ENCODE measurements around the gene ARHGAP26.

Gene ARHGAP26

DNA sequence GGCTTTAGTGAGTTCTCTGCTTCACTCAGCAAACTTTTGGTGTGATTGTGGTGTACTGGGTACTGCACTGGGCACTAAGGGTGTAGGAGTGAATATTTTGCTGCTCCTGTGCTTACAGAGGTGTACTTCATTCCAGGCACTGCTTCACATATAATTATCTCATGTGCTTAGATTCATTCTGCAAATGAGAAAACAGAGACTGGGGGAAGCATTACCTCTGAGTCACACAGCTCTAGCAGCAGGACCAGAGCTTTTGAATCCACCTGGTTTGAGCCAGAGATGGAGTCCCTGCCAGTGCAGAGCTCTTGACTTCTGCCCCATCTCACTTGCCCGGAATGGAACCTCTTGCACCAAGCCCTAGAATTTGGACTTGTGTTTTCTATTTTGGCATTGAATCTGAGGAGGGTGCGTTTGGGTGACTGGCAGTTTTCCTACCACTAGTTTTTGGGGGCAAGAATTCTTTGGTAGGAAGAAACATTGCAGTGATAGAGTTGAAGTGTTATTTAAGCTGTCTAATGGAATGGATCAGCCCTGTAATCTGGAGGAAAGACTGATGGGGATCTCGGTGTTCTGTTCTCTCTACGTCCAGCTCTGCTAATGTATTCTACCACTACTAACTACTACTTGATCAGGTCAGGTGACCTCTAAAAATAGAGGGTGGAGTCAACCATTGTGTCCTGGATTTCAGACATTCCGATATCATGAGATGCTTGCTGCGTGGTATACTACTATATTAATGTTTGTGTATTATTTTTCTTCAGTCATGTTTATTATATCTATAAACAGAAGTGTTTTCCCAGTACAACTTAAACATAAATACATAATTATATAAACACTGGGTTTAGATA is 2.5 kb downstream of the ARHGAP26 start:
- Histone ChIP-seq H3K9ac (ENCODE audit: low read depth, low read length) (no peak overlapping the region), H3K4me2 (ENCODE audit: low read length) (no peak overlapping the region), H3K27me3 (ENCODE audit: control insufficient read depth, insufficient read depth, low read length) (peaks cover 5% of the 10 kb centered on the region), H3K4me3 (ENCODE audit: low read length) (no peak overlapping the region), H3K9me3 (replicated peaks; ENCODE audit: low read length) (no peaks in the 10 kb centered on the region), H3K36me3 (ENCODE audit: insufficient read depth, low read length) (no peaks in the 10 kb centered on the region), H3K4me1 (ENCODE audit: control insufficient read depth, insufficient read depth, low read length) (peaks cover 10% of the 10 kb centered on the region)

GRCh38 chr5:142777099-142777498 is 6.9 kb downstream of the ARHGAP26 start:
- no peaks in the 10 kb centered on the region for H3K9me3 ChIP-seq (replicated peaks; ENCODE audit: low read length)
- H3K27me3 ChIP-seq (ENCODE audit: control insufficient read depth, insufficient read depth, low read length): no peaks in the 10 kb centered on the region
- H3K9ac ChIP-seq (ENCODE audit: low read depth, low read length): no peak overlapping the region
- H3K4me3 ChIP-seq (ENCODE audit: low read length): no peak overlapping the region
- H3K4me2 ChIP-seq (ENCODE audit: low read length): no peak overlapping the region
- no peaks in the 10 kb centered on the region for H3K36me3 ChIP-seq (ENCODE audit: insufficient read depth, low read length)
- H3K4me1 ChIP-seq (ENCODE audit: control insufficient read depth, insufficient read depth, low read length): peaks cover 10% of the 10 kb centered on the region

GRCh38 chr5:142777850-142778249 is 7.7 kb downstream of the ARHGAP26 start:
- no peaks in the 10 kb centered on the region for H3K27me3 ChIP-seq (ENCODE audit: control insufficient read depth, insufficient read depth, low read length)
- no peak overlapping the region for H3K9ac ChIP-seq (ENCODE audit: low read depth, low read length)
- no peaks in the 10 kb centered on the region for H3K9me3 ChIP-seq (replicated peaks; ENCODE audit: low read length)
- H3K4me3 ChIP-seq (ENCODE audit: low read length): no peak overlapping the region
- H3K36me3 ChIP-seq (ENCODE audit: insufficient read depth, low read length): no peaks in the 10 kb centered on the region
- H3K4me1 ChIP-seq (ENCODE audit: control insufficient read depth, insufficient read depth, low read length): peaks cover 10% of the 10 kb centered on the region
- H3K4me2 ChIP-seq (ENCODE audit: low read length): no peak overlapping the region

DNA sequence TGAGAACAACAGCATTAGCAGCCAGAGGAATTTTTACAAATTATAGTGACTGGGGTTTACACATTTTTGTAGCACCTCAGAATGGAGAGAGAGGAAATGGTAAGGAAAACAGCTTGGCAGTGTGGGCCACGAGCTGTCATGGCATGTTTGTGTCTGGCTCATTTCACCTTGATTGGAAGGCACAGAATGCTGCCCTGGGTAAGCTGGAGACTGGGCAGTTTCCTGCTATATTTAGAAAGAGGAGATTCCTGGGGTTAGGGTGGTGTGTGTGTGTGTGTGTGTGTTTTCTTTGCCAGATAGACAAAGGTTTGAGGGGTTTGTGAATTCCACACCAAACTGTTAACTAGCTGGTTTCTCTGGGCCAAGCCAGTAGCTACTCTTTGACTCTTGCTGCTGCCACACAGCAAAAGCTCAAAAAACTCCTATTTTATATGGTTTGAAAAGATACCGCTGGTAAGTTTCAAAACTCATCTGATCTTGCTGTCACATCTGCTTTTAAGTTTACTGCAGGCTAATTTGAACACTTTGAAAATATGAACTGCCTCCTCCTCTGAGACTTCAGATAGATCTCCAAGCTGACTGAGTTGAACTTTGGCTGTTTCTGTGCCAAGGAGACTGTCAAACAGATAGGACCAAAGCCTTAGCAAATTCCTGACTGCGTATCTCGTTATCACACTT is 9.1 kb downstream of the ARHGAP26 start:
- no peak overlapping the region for H3K4me2 ChIP-seq (ENCODE audit: low read length)
- peaks cover 22% of the 10 kb centered on the region for H3K4me1 ChIP-seq (ENCODE audit: control insufficient read depth, insufficient read depth, low read length)
- no peaks in the 10 kb centered on the region for H3K27me3 ChIP-seq (ENCODE audit: control insufficient read depth, insufficient read depth, low read length)
- H3K4me3 ChIP-seq (ENCODE audit: low read length): no peak overlapping the region
- no peak overlapping the region for H3K9ac ChIP-seq (ENCODE audit: low read depth, low read length)
- H3K9me3 ChIP-seq (replicated peaks; ENCODE audit: low read length): no peaks in the 10 kb centered on the region
- H3K36me3 ChIP-seq (ENCODE audit: insufficient read depth, low read length): no peaks in the 10 kb centered on the region

DNA sequence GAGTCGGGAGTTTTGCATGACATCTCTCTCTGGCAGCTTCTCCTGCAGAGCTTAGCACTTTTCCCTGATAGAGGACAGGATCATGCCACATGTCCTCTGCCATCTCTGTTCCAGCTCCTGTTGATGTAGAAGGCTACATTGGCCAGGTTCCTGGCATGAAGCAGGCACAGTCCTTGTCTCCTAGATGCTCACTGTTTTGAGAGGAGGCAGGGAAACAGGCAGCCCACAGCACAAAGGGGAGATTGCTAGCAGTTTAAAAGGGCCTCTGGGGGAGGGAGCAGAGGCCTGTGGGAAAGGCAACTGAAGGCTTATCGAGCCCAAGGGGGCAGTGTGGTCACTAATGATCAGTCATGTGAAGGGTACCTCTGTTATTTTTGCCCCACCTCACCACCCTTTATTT is 10.7 kb downstream of the ARHGAP26 start:
- H3K27me3 ChIP-seq (ENCODE audit: control insufficient read depth, insufficient read depth, low read length): no peaks in the 10 kb centered on the region
- no peak overlapping the region for H3K9ac ChIP-seq (ENCODE audit: low read depth, low read length)
- no peak overlapping the region for H3K4me2 ChIP-seq (ENCODE audit: low read length)
- H3K4me3 ChIP-seq (ENCODE audit: low read length): no peak overlapping the region
- no peaks in the 10 kb centered on the region for H3K9me3 ChIP-seq (replicated peaks; ENCODE audit: low read length)
- peaks cover 23% of the 10 kb centered on the region for H3K4me1 ChIP-seq (ENCODE audit: control insufficient read depth, insufficient read depth, low read length)
- no peaks in the 10 kb centered on the region for H3K36me3 ChIP-seq (ENCODE audit: insufficient read depth, low read length)

- Histone ChIP-seq H3K27me3 (ENCODE audit: control insufficient read depth, insufficient read depth, low read length) (no peaks in the 10 kb centered on the region), H3K36me3 (ENCODE audit: insufficient read depth, low read length) (no peaks in the 10 kb centered on the region), H3K4me2 (ENCODE audit: low read length) (peak overlapping the region; percentile 47), H3K9ac (ENCODE audit: low read depth, low read length) (no peak overlapping the region), H3K9me3 (replicated peaks; ENCODE audit: low read length) (no peaks in the 10 kb centered on the region), H3K4me3 (ENCODE audit: low read length) (no peak overlapping the region), H3K4me1 (ENCODE audit: control insufficient read depth, insufficient read depth, low read length) (peaks cover 23% of the 10 kb centered on the region)
Measured at GRCh38 chr5:142782976-142783530, 12.9 kb downstream of the ARHGAP26 start.

- no peak overlapping the region for H3K4me3 ChIP-seq (ENCODE audit: low read length)
Measured at GRCh38 chr5:142783601-142784341, 13.6 kb downstream of the ARHGAP26 start.

GRCh38 chr5:142784401-142784955 is 14.3 kb downstream of the ARHGAP26 start:
- no peaks in the 10 kb centered on the region for H3K27me3 ChIP-seq (ENCODE audit: control insufficient read depth, insufficient read depth, low read length)
- H3K4me1 ChIP-seq (ENCODE audit: control insufficient read depth, insufficient read depth, low read length): peaks cover 16% of the 10 kb centered on the region
- peak overlapping the region; percentile 47 for H3K4me2 ChIP-seq (ENCODE audit: low read length)
- no peaks in the 10 kb centered on the region for H3K9me3 ChIP-seq (replicated peaks; ENCODE audit: low read length)
- no peak overlapping the region for H3K4me3 ChIP-seq (ENCODE audit: low read length)
- H3K36me3 ChIP-seq (ENCODE audit: insufficient read depth, low read length): no peaks in the 10 kb centered on the region
- H3K9ac ChIP-seq (ENCODE audit: low read depth, low read length): no peak overlapping the region

More at GRCh38 chr5:142783601-142784341, 13.6 kb downstream of the ARHGAP26 start:
- H3K9ac ChIP-seq (ENCODE audit: low read depth, low read length): no peak overlapping the region
- H3K9me3 ChIP-seq (replicated peaks; ENCODE audit: low read length): no peaks in the 10 kb centered on the region
- no peaks in the 10 kb centered on the region for H3K27me3 ChIP-seq (ENCODE audit: control insufficient read depth, insufficient read depth, low read length)
- peaks cover 23% of the 10 kb centered on the region for H3K4me1 ChIP-seq (ENCODE audit: control insufficient read depth, insufficient read depth, low read length)
- H3K36me3 ChIP-seq (ENCODE audit: insufficient read depth, low read length): no peaks in the 10 kb centered on the region
- peak overlapping the region; percentile 47 for H3K4me2 ChIP-seq (ENCODE audit: low read length)

DNA sequence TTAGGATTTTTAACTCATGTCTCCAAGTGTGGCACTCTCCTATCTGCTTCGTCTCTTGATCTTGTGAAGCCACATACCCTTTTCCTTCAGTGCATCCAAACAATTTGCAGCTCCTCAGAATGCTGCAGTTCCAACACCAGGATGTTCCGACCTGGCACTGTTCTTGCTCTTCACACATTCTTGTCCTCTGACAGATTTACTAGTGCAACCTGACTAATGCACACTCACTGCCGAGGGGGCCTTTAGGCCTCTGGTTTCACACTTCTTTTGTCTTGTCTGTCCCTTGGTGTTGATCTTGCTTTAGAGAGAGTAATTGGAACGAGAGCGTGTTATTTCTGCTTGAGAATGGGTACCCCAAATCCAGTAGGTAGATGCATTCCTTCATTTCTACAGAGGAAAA is 15.0 kb downstream of the ARHGAP26 start:
- H3K27me3 ChIP-seq (ENCODE audit: control insufficient read depth, insufficient read depth, low read length): no peaks in the 10 kb centered on the region
- no peaks in the 10 kb centered on the region for H3K9me3 ChIP-seq (replicated peaks; ENCODE audit: low read length)
- H3K4me3 ChIP-seq (ENCODE audit: low read length): no peak overlapping the region
- no peaks in the 10 kb centered on the region for H3K36me3 ChIP-seq (ENCODE audit: insufficient read depth, low read length)
- H3K9ac ChIP-seq (ENCODE audit: low read depth, low read length): no peak overlapping the region
- no peak overlapping the region for H3K4me2 ChIP-seq (ENCODE audit: low read length)
- peaks cover 13% of the 10 kb centered on the region for H3K4me1 ChIP-seq (ENCODE audit: control insufficient read depth, insufficient read depth, low read length)

GRCh38 chr5:142789206-142789605 is 19.0 kb downstream of the ARHGAP26 start:
- H3K4me1 ChIP-seq (ENCODE audit: control insufficient read depth, insufficient read depth, low read length): peaks cover 2% of the 10 kb centered on the region
- no peak overlapping the region for H3K4me2 ChIP-seq (ENCODE audit: low read length)
- no peak overlapping the region for H3K9ac ChIP-seq (ENCODE audit: low read depth, low read length)
- H3K4me3 ChIP-seq (ENCODE audit: low read length): no peak overlapping the region
- H3K9me3 ChIP-seq (replicated peaks; ENCODE audit: low read length): no peaks in the 10 kb centered on the region
- no peaks in the 10 kb centered on the region for H3K27me3 ChIP-seq (ENCODE audit: control insufficient read depth, insufficient read depth, low read length)
- no peaks in the 10 kb centered on the region for H3K36me3 ChIP-seq (ENCODE audit: insufficient read depth, low read length)
